Astrocyte of the cerebellum (primary cell): ENCODE data around the gene CREB3L4.

ENCODE experiments used
- DNase-seq: peaks from one replicate; pipeline ENCODE4 v3.0.0-alpha.2; 2011; ENCODE audit warnings: low read depth
- H3K4me3 ChIP-seq: 2 replicates; pipeline ENCODE4 v1.5.1; 2011; ENCODE audit warnings: mild to moderate bottlenecking, low read depth, low read length, moderate library complexity
- CTCF ChIP-seq: IDR thresholded peaks from 2 replicates; pipeline ENCODE4 v1.5.1; 2012; ENCODE audit warnings: low read length, low read depth, moderate library complexity, mild to moderate bottlenecking; ENCODE audit errors: missing control alignments
- in situ Hi-C: cut with HindIII; loops from 2 replicates; pipeline ENCODE4 v1.10.0; 2017; ENCODE audit warnings: low sequenced_read_pairs

The CREB3L4 gene

GRCh38 chr1:153944827-153945117 lies 22.9 kb upstream of the CREB3L4 start:
- in situ Hi-C loops = no loop called here
- no peak for TF ChIP-seq CTCF
- DNase-seq = no peak
- peak overlapping the region; percentile 75 for H3K4me3 ChIP-seq

GRCh38 chr1:153945131-153945794 lies 22.4 kb upstream of the CREB3L4 start:
- TF ChIP-seq CTCF = no peak
- DNase-seq = no peak
- in situ Hi-C loops = no loop called here
- peak overlapping the region; percentile 75 for H3K4me3 ChIP-seq

- in situ Hi-C loops = no loop called here
- TF ChIP-seq CTCF = no peak
- peak overlapping the region; percentile 75 for H3K4me3 ChIP-seq
- no peak for DNase-seq
Observed at GRCh38 chr1:153945795-153946621, 21.7 kb upstream of the CREB3L4 start.

DNA sequence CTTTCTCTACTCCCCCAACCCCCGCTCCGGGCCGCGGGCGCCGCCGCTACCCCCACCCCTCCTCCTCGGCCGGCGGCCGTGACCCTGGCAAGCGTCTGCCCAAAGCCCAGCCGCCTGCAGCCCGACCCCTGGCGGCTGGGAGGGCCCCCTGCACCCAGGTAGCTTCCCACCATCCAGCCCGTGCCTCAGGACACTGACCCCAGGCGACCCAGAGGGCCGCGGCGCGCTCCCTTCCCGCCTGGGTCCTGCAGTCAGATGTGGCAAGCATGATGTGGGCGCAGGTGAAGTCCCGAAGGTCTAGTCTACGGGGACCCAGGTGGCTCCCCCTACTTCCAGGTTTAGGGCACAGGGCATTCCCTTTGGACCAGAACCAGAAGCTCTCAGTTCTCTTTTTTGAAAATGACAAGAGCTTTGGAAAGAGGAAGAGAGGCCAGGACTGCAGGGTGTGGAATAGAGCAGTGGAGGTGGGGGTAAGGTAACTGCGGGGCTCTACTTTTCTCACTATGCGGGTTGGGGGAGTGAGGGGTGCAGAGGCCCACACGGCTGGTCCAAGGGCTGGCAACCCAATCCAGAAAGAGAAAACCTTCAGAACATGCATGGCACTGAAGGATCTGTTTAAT lies 21.0 kb upstream of the CREB3L4 start, which contains the start of gene DENND4B:
TSS of gene DENND4B (minus strand) at position 97 of the 620 bp plus-strand sequence. CDS start 2,344 bp downstream, outside the sequence.
- H3K4me3 ChIP-seq = peak within 1 kb of the TSS; percentile 75
- in situ Hi-C loops = no loop called here
- no peak for DNase-seq
- peak; percentile 85 for TF ChIP-seq CTCF

- H3K4me3 ChIP-seq = no peak overlapping the region
- no peak for TF ChIP-seq CTCF
- in situ Hi-C loops = no loop called here
- no peak for DNase-seq
Observed at GRCh38 chr1:153951183-153951582, 16.5 kb upstream of the CREB3L4 start.

- in situ Hi-C loops = no loop called here
- no peak for DNase-seq
- H3K4me3 ChIP-seq = no peak overlapping the region
- TF ChIP-seq CTCF = no peak
Observed at GRCh38 chr1:153951801-153952200, 15.9 kb upstream of the CREB3L4 start.
